GM19324 (cell line): ENCODE results near the gene CHRNA5.

Experiments
- ATAC-seq: cut with Tn5 transposase; IDR thresholded peaks from one replicate; pipeline ENCODE4 v1.9.1; 2021; ENCODE audit warnings: mild to moderate bottlenecking, moderate library complexity; ENCODE audit not compliant: unreplicated experiment, low FRiP score

CHRNA5 gene

GRCh38 chr15:78636378-78636859 is 71.1 kb downstream of the CHRNA5 start:
- no peak for ATAC-seq

GRCh38 chr15:78637776-78638435 is 72.6 kb downstream of the CHRNA5 start:
- ATAC-seq, result no peak

DNA sequence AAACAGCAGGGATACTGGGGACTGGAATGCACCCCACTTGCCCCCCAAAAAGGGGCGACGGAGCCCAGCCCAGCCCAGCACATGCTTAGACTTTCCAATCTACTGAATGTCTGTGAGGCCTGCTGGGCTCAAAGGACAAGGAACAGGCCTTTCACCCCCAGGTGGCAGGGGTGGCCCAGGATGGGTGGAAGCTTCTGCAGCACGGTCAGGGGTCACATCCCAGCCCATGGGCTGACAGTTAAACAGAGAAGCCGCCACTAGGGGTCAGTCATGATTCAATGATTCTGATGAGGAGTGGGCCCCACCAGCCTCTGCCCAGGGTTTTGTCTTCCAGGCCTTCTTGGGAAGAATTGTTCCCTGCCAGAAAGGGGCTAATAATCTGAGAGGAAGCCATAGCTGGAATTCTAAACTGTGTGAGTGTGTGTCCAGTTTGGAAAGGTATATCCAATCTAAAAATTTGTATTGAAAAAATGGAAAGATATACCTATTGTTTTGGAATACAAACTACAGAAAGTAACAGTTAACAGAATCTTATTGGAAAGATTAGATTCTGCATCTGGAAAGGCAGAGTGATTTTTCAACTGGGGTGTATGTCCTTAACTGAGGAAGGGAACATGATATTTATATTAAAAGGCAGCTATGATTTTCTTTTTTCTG is 73.5 kb downstream of the CHRNA5 start:
- ATAC-seq, result no peak

DNA sequence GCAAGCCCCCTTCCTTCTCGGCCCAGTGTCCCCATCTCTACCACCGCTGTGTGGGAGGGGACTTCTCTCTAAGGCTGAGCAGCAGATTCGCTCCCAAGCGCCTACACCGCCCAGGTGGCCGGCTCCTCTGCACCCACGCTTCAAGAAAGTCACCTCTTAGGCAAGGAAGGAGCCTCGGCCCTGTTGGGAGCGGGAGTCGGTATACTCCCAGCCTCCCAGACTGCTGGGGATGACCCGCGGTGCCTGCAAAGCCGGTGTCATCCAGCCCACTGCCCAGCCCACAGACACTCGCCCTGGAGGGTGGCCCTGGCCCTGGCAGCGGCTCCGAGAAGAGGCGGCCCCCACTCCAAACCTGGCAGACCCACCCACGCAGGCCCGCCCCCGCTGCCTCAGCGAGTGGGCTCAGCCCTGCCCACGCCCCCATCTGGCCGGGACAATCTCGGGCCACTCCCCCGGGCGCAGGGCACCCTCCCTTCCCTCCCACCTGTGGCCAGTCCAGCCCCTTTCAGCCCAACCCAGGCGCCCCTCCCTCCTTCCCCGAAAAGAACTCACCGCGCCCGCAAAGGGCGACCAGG is 75.3 kb downstream of the CHRNA5 start:
- ATAC-seq, result no peak

GRCh38 chr15:78641102-78641748 is 75.9 kb downstream of the CHRNA5 start, which contains the start of gene CHRNB4:
Gene CHRNB4, minus strand, starts transcription at chr15:78641210. Its CDS starts 77 bp downstream, at chr15:78641133.
- no peak for ATAC-seq

GRCh38 chr15:78641749-78642275 is 76.5 kb downstream of the CHRNA5 start:
- no peak for ATAC-seq

DNA sequence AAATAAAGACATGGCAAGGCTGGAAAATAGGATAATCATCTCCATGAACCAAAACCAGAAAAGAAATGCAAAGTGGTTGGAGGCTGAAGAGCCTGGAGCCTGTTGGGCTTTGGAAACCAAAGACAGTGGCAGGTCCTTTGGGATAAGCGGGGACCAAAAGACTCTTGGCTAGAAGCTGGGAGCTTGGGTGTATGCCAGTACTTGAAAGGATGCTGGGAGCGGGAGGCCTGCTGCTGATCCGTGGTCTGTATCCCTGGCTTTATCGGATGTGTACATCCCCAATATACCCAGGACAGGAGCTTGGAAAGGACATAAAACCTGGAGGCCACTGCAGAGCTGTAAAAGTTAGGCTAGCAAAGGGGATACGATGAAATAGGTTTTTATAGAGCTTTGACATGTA is 77.0 kb downstream of the CHRNA5 start:
- ATAC-seq, result no peak
